ENCODE measurements around the gene STK33. TPM values are rescaled to one million over a fixed set of nuclear protein-coding genes. Genes with fewer than 3 reads are reported as not detected.

The STK33 gene
- polyA plus RNA-seq (ENCODE audit: low read depth in 6 of 6), result 10 to 100 TPM in 1 of 6 donors, 1 to 10 TPM in 5; 2.5 to 11.0 (median 4.9) TPM

GRCh38 chr11:8593935-8594909 is at the start of gene STK33:
TSS of gene STK33 (minus strand) at chr11:8594228. CDS start at chr11:8474905, 119,323 bp downstream.
- Mint-ChIP-seq H3K36me3 (no peaks in the 10 kb centered on the region), H3K9me3 (no peaks in the 10 kb centered on the region), H3K4me1 (peaks cover 5 to 19% (median 15%) of the 10 kb centered on the region in 3 donors), H3K27me3 (peaks cover 0 to 21% (median 8%) of the 10 kb centered on the region in 3 donors), H3K27ac (peak within 1 kb of the TSS in 4 of 6 donors; percentile 32 to 85 (median 40)), H3K4me3 (peak within 1 kb of the TSS; percentile 78 to 94 (median 92))
- peak; percentile 90 to 91 for ATAC-seq (ENCODE audit: low read depth in 2 of 2)
- peak; percentile 47 for DNase-seq

DNA sequence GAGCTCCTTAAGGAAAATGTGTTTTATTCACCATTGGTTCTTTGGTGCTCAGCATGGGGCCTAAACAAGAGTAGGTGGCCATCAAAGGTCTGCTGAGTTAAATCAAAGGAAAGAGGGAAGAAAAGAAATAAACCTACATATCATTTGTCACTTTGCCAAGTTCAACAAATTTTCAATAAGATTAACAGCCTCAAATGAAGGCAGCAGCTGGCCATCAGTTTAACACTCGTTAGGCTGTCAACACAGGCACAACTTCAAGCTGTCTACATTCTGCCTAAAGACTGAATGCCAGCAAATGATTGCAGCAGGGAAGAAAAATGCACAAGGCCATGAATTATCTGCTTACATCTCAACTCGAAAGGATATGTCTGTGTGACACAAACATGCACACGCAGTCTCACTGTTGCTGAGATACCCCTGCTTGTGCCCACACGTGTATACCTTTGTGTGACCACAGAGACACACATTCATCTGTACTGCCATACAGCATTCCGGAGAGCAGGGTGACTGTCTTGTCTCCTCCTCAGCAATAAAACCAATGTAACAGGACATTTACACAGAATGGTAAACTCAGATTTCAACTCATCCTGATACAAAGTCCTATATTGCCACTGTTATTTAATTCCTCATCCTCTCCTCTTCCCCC is 48.3 kb upstream of the STK33 start:
- no peak overlapping the region for H3K4me3 Mint-ChIP-seq
- DNase-seq, result no peak
- H3K27ac Mint-ChIP-seq, result no peak overlapping the region
- peaks cover 16 to 30% of the 10 kb centered on the region in 2 donors for H3K36me3 Mint-ChIP-seq
- no peaks in the 10 kb centered on the region for H3K9me3 Mint-ChIP-seq
- no peaks in the 10 kb centered on the region for H3K27me3 Mint-ChIP-seq
- no peak for ATAC-seq (ENCODE audit: low read depth in 2 of 2)
- H3K4me1 Mint-ChIP-seq, result no peaks in the 10 kb centered on the region

GRCh38 chr11:8641332-8641731 is 47.3 kb upstream of the STK33 start:
- DNase-seq (no peak), ATAC-seq (ENCODE audit: low read depth in 2 of 2) (no peak)
- peaks cover 0 to 7% (median 0%) of the 10 kb centered on the region in 7 donors for H3K9me3 Mint-ChIP-seq
- H3K27me3 Mint-ChIP-seq, result no peaks in the 10 kb centered on the region
- H3K27ac Mint-ChIP-seq, result peak overlapping the region in 1 of 6 donors; percentile 6
- no peak overlapping the region for H3K4me3 Mint-ChIP-seq
- H3K4me1 Mint-ChIP-seq, result no peaks in the 10 kb centered on the region
- H3K36me3 Mint-ChIP-seq, result peaks cover 25 to 28% of the 10 kb centered on the region in 2 donors

- no peak overlapping the region for H3K27ac Mint-ChIP-seq
- ATAC-seq (ENCODE audit: low read depth in 2 of 2), result no peak
- no peak overlapping the region for H3K4me3 Mint-ChIP-seq
- peaks cover 0 to 11% (median 2%) of the 10 kb centered on the region in 7 donors for H3K9me3 Mint-ChIP-seq
- H3K36me3 Mint-ChIP-seq, result peaks cover 32 to 33% of the 10 kb centered on the region in 2 donors
- DNase-seq, result no peak
- no peaks in the 10 kb centered on the region for H3K4me1 Mint-ChIP-seq
- no peaks in the 10 kb centered on the region for H3K27me3 Mint-ChIP-seq
These were observed 46.4 kb upstream of the STK33 start for GRCh38 chr11:8640267-8640906.

DNA sequence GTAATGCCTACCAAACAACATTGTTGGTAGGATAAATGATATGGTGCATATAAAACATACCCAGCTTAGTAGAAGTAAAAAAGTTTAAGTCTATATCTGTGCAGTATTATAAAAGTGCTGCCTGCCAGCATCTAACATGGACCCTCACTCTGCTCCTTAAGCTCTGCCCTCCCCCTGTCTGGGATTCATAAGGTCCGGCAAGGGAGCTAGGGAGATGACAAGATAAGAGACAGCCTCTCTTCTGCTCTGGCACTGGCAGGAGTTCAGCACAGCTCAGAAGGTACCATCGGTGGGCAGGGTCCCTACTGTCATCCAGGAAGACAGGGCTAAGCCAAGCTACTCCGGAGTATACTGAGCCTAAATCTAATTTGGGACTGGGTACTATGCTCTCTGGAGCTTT is 45.6 kb upstream of the STK33 start:
- Mint-ChIP-seq H3K9me3 (peaks cover 0 to 11% (median 2%) of the 10 kb centered on the region in 7 donors), H3K4me3 (no peak overlapping the region), H3K36me3 (peaks cover 32 to 33% of the 10 kb centered on the region in 2 donors), H3K27ac (no peak overlapping the region), H3K27me3 (no peaks in the 10 kb centered on the region), H3K4me1 (no peaks in the 10 kb centered on the region)
- ATAC-seq (ENCODE audit: low read depth in 2 of 2) (no peak), DNase-seq (no peak)

DNA sequence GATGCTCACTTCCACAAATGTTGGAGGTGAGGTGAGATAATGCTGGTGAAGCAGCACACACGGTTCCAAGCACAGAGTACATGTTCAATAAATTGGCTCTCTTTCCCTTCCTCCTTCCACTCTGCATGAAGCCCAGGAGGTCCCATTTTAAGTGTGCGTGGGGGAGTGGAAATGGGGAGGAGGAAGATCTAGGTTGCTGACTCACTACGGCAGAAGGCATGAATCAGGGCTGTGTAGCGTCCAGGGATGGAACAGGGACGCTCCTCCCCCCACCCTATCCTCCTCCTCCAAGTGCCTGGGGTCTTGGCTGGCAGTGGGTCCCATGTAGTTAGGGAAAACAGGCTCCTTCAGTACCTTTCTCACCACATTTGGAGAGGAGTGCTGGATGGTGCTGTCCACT is 44.3 kb upstream of the STK33 start:
- Mint-ChIP-seq H3K9me3 (peaks cover 0 to 11% (median 2%) of the 10 kb centered on the region in 7 donors), H3K4me3 (no peak overlapping the region), H3K36me3 (peaks cover 32 to 33% of the 10 kb centered on the region in 2 donors), H3K27ac (no peak overlapping the region), H3K27me3 (no peaks in the 10 kb centered on the region), H3K4me1 (no peaks in the 10 kb centered on the region)
- ATAC-seq (ENCODE audit: low read depth in 2 of 2) (no peak), DNase-seq (no peak)

DNA sequence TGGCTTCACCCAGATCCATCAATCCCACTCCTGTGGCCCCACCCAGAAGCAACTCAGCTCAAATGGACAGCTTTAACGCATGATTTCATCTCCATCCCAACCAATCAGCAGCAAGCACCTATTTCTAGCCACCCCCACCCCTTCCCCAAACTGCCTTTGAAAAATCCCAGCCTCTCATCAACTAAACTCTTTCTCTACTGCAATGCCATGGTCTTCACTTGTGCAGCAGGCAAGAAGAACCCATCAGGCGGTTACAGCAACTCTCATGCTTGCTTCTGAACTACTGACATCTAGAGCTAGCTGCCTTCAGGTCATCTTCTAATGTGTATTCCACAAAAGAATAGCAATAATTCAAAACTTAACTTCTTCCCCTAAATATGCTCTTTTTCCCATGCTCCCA is 42.1 kb upstream of the STK33 start:
- H3K4me1 Mint-ChIP-seq, result no peaks in the 10 kb centered on the region
- DNase-seq (no peak), ATAC-seq (ENCODE audit: low read depth in 2 of 2) (no peak)
- no peaks in the 10 kb centered on the region for H3K27me3 Mint-ChIP-seq
- no peak overlapping the region for H3K4me3 Mint-ChIP-seq
- H3K9me3 Mint-ChIP-seq, result peaks cover 0 to 11% (median 2%) of the 10 kb centered on the region in 7 donors
- H3K36me3 Mint-ChIP-seq, result peaks cover 22 to 32% of the 10 kb centered on the region in 2 donors
- no peak overlapping the region for H3K27ac Mint-ChIP-seq

DNA sequence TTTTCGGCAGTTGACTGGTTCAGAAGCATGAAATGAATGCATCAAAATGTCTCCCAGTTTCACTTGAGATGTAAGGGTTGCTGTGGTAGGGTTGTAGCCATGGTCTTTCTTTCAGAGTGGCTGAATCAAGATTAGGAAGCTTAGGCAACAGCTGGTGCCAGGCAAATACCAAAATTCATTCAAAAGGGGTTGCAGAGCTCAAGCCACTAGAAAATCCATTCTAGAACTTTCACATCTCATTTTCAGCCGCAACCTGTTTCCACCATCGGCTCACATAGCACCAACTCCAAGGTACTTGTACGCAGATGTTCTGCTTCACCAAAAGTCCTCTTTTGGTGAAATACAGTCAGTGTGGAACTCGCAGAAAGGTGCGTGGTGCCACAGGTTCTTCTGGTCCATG is 40.5 kb upstream of the STK33 start:
- no peak for ATAC-seq (ENCODE audit: low read depth in 2 of 2)
- Mint-ChIP-seq H3K27ac (no peak overlapping the region), H3K4me1 (no peaks in the 10 kb centered on the region), H3K4me3 (no peak overlapping the region), H3K27me3 (no peaks in the 10 kb centered on the region), H3K9me3 (peaks cover 0 to 11% (median 2%) of the 10 kb centered on the region in 7 donors), H3K36me3 (peaks cover 28 to 40% of the 10 kb centered on the region in 2 donors)
- no peak for DNase-seq

DNA sequence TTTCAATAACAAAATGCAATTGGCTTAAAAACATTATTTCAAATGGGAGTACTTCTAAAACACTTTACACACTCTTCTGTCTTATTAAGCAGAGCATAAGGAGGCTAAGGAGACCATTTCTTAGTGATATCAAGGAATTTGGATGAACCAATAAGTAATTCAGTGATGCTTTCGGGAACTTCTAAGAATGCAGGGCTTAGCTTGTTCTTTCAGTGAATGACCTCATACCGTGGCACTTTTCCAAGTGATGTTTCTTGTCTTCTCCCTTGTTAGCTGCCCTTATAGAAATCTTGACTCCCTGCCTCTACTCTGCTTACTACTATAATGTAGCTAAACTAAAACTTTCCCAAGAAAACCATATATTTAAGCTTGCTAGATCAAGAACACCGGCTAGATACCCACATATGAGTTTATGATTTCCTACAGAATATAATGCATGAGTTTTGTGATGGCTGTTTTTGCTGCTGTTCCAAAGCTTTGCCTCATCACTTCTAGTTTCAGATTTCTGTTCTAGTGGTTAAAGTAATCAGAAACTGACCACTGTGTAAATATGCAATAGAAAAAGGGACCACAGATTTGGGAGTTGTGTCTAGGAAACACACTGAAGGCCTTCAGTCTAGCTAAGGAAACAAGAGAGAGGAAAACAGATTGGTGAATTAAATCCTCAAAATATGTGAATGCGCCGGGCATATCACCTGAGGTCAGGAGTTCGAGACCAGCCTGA is 37.5 kb upstream of the STK33 start:
- no peak overlapping the region for H3K27ac Mint-ChIP-seq

DNA sequence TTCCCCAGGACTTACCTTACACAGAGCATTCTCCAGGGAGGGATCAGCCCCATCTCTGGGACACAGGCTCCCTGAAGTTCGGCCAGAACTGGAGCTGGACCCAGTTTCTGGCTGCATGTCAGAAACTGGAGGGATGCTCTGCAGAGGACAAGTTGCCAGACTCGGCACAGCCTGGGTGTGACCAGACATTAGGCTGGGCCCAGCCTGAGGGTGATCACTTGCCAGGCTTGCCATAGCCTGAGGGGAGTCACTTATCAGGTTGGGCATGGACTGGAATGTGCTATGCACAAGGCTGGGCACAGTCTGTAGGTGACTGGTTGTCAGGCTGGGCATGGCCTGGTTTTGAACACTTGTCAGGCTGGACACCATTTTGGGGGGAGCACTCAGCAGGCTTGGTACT is 30.7 kb upstream of the STK33 start:
- ATAC-seq (ENCODE audit: low read depth in 2 of 2) (no peak), DNase-seq (no peak)
- H3K27ac Mint-ChIP-seq, result no peak overlapping the region
- H3K4me1 Mint-ChIP-seq, result no peaks in the 10 kb centered on the region
- H3K9me3 Mint-ChIP-seq, result no peaks in the 10 kb centered on the region
- peaks cover 9 to 18% of the 10 kb centered on the region in 2 donors for H3K36me3 Mint-ChIP-seq
- H3K27me3 Mint-ChIP-seq, result no peaks in the 10 kb centered on the region
- H3K4me3 Mint-ChIP-seq, result no peak overlapping the region

More for the DNA sequence above, 37.5 kb upstream of the STK33 start:
- peaks cover 15 to 33% of the 10 kb centered on the region in 2 donors for H3K36me3 Mint-ChIP-seq
- no peak for ATAC-seq (ENCODE audit: low read depth in 2 of 2)
- peaks cover 0 to 6% (median 1%) of the 10 kb centered on the region in 7 donors for H3K9me3 Mint-ChIP-seq
- no peaks in the 10 kb centered on the region for H3K27me3 Mint-ChIP-seq
- no peaks in the 10 kb centered on the region for H3K4me1 Mint-ChIP-seq
- no peak for DNase-seq
- H3K4me3 Mint-ChIP-seq, result no peak overlapping the region

DNA sequence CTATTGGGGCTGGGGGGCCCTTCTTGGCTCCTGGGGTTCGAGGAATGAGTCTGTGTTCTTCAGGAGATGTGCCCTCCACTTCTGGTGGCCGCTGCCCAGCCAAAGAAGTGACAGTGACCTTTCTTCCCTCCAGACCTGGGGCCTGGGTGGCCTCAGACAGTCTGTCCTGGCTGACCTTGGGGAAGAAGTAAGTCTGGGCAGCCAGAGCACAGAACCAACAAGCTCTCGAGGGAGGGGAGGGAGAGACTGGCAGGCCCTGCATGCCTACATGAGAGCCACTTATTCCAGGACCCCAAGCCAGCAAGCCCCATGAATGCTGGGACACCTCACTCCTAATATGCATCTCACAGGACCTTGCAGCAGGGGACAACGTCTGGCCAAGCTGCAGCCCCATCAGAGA is 27.1 kb upstream of the STK33 start:
- DNase-seq (no peak), ATAC-seq (ENCODE audit: low read depth in 2 of 2) (no peak)
- Mint-ChIP-seq H3K27ac (no peak overlapping the region), H3K27me3 (no peaks in the 10 kb centered on the region), H3K9me3 (no peaks in the 10 kb centered on the region), H3K4me1 (no peaks in the 10 kb centered on the region), H3K4me3 (no peak overlapping the region), H3K36me3 (peaks cover 8 to 19% of the 10 kb centered on the region in 2 donors)

DNA sequence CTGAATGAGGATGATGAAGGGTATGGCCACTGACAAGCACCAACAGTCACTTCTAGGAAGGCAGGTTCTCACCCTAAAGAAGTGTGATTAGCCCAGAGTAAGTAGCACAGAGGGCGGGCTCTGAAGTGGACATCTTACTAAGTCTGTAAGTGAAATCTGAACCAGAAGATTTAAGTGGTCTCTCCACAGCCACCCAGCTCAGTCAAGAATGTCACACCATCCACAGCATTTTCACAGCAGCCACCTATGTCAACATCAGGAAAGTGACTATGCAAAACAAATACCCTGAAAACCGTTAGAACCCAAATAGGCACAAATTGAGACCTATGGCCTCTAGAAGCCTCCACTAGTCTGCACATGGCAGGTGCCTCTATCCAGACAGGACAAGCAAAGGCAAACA is 23.0 kb upstream of the STK33 start:
- no peaks in the 10 kb centered on the region for H3K4me1 Mint-ChIP-seq
- ATAC-seq (ENCODE audit: low read depth in 2 of 2) (no peak), DNase-seq (no peak)
- H3K27ac Mint-ChIP-seq, result no peak overlapping the region
- H3K36me3 Mint-ChIP-seq, result peaks cover 8 to 23% of the 10 kb centered on the region in 2 donors
- H3K9me3 Mint-ChIP-seq, result no peaks in the 10 kb centered on the region
- no peak overlapping the region for H3K4me3 Mint-ChIP-seq
- no peaks in the 10 kb centered on the region for H3K27me3 Mint-ChIP-seq
